Measurements from ENCODE around the gene CPEB4.

GRCh38 chr5:173981185-173981761 is 93.1 kb downstream of the CPEB4 start:
- TF ChIP-seq CTCF (IDR thresholded peaks at IDR 0.05 in 2 of 3, conservative IDR thresholded peaks at IDR 0.05 in 1 of 3; ENCODE audit: control insufficient read depth in 2 of 3, extremely low read depth in 1 of 3, insufficient read depth in 1 of 3, low read depth in 3 of 3, low read length in 3 of 3) (no peak), ATF7 (IDR thresholded peaks at IDR 0.05; ENCODE audit: low read depth) (no peak)
